GM18867 (cell line): ENCODE measurements around the gene BIRC7.

Experiments used
- ATAC-seq: cut with Tn5 transposase; IDR thresholded peaks from one replicate; pipeline ENCODE4 v1.9.1; 2021; ENCODE audit warnings: mild to moderate bottlenecking, moderate library complexity; ENCODE audit not compliant: unreplicated experiment

Gene BIRC7

GRCh38 chr20:63224412-63225081 lies 11.2 kb upstream of the BIRC7 start:
- no peak for ATAC-seq

- no peak for ATAC-seq
Measured at GRCh38 chr20:63225082-63225454, 10.6 kb upstream of the BIRC7 start.

DNA sequence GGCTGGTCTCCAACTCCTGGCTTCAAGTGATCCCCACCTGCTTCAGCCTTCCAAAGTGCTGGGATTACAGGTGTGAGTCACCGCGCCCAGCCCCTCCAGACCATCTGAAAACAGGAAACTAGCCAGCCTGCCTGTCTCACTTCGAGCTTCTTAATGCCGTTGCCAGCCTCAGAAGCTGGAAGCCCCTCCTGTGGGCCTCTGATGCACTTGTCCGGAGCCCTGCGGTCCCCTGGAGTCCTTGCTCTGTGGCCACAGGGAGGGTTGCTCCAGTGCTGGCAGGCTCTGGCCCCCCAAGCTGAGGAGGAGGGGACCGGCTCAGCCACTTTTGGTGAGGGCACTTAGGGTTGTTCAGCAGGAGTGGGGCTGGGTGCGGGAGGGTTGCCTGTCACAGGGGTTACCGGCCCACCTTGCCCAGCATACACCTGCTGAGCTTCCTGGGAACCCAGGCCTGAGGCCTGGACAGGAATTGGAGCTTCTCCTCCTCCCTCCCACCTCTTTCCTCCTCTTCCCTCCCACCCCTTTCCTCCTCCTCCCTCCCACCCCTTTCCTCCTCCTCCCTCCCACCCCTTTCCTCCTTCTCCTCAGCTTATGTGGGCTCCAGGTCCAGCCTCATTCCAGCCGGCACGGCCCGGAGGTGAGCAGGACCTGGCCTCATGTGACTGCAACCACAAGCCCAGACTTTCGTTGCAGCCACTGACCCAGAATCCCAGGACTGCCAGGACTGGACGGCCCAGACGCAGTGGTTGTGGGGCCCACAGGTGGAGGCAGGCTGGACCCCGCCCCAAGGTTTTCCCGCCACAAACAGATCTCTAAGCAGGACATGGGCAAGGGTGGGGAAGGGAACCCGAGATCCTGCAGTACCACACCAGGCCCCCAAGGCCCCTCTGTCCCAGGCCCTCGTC lies 9.4 kb upstream of the BIRC7 start:
- no peak for ATAC-seq

DNA sequence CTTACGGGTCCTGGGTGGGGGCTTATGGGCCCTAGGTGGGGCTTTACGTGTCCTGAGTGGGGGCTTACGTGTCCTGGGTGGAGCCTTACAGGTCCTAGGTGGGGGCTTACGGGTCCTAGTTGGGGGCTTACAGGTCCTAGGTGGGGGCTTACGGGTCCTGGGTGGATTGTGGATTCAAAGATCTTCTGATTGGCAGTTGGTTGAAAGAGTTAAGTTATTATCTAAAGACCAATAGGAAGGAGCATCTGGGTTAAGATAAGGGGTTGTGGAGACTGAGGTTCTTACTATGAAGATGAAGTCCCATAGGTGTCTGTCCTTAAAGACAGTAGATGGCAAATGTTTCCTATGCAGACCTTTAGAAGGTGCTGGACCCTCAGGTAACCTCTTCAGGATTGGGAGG lies 8.4 kb upstream of the BIRC7 start:
- ATAC-seq = no peak

GRCh38 chr20:63228806-63229205 lies 6.9 kb upstream of the BIRC7 start:
- ATAC-seq = no peak

GRCh38 chr20:63230800-63231268 lies 4.9 kb upstream of the BIRC7 start:
- no peak for ATAC-seq

- ATAC-seq = no peak
Measured at GRCh38 chr20:63232235-63233060, 3.3 kb upstream of the BIRC7 start.

DNA sequence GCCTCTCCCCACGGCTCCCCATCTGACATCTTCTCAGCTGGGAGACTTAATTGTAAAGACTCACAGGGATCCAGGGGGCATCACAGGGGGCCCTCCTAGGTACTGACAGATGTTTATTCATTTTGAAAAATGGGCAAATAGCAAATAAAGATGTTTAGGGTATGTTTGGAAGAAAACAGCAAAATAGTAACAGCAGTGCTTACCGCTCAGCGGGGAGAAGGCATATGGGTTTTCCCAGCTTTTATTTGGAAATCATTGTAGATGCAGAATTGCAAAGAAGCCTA lies 2.7 kb upstream of the BIRC7 start:
- no peak for ATAC-seq

DNA sequence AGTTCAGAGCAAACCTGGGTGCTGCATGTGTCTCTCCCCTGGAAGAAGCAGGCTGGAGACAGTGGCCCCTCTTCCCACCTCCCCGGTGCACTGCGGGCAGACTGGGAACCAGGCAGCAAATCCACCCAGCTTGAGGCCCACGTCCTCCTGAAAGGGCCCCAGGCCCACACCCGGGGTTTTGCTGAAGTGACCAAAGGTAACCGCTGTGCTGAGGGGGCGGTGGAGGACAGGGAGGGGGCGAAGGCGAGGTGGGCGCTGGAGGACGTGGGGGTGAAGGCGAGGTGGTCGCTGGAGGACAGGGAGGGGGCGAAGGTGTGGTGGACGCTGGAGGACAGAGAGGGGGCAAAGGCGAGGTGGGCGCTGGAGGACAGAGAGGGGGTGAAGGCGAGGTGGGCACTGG lies 1.8 kb upstream of the BIRC7 start:
- ATAC-seq = no peak

GRCh38 chr20:63234693-63235398 lies 859 bp upstream of the BIRC7 start:
- ATAC-seq = no peak

- ATAC-seq = no peak
Measured at GRCh38 chr20:63236116-63236837, 572 bp downstream of the BIRC7 start.

DNA sequence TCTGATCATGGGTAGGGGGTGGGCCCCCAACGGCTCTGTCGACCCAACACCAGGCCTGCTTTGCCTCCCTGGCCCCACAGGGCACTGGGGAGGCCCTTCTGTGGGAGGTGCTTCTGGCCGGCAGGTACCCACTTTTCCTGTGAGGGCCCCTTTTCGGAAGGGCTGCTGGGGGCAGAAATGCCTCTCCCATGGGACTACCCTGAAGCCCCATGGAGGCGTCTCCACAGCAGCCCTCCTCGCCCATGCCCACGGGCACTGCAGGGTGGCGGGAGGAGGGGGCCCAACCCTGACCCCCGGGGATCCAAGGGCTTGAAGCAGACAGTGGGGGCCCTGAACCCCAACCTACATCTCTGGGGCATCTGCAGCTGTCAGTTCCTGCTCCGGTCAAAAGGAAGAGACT lies 2.3 kb downstream of the BIRC7 start:
- ATAC-seq = no peak

DNA sequence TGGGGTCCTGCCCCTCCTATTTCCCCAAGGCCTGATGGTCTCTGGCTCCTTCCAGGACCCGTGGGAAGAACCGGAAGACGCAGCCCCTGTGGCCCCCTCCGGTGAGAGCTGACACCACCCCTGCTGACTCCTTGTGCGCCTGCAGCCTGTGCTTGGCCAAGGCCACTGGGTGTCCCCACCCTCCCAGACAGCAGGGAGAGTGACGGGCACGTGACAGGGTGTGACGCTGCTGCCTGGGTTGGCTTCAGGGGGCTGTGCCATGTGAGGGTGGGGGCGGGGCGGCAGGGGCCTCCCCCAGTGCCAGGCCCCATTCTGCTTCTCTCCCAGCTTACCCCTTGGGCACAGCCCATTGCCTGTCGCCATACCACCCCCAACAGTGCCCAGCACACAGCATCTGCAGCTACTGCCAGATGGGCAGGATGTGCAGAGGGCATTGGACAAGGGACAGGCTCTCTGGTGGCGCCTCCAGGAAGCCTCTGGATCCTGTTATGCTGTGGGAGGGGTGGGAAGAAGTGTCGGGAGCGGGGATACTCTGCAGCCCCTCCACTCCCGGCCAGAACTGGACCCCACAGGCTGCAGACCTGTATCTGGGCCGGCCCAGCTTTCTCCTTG lies 2.9 kb downstream of the BIRC7 start:
- no peak for ATAC-seq

GRCh38 chr20:63239431-63239830 lies 3.7 kb downstream of the BIRC7 start:
- no peak for ATAC-seq

- ATAC-seq = no peak
Measured at GRCh38 chr20:63240004-63240403, 4.3 kb downstream of the BIRC7 start.

DNA sequence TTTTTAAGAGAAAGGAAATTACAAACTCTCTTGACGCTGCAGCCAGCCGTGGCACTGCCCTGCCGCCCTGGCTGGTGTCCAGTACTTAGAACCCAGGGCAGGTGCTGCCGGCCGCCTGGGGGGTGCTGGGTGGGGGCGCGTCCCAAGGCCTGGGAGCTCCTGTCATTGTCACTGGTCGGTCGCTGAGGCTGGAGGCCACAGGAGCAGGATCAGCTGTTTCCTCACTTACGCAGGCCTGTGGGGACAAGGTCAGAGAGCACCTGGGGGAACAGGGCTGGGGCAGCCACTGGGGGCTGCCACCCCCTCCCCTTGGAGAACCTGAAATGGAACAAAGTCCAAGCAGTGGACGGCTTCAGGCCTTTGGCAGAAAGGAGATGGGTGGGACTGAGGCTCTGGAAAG lies 5.6 kb downstream of the BIRC7 start:
- ATAC-seq = no peak

DNA sequence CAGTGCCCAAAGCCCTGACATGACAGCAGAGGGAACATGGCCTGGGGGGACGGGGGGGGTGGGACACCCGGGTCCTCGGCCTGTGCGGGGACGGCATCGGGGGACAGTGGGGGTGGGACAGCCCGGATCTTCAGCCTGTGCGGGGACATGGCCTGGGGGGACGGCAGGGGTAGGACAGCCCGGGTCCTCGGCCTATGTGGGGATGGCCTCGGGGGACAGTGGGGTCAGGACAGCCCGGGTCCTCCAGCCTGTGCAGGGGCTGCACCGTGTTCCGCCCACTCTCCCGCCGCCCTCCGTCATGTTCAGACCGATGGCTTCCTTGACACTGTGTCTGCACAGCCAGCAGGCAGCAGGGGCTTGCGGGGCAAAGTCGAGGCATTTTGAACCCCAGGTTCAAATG lies 7.0 kb downstream of the BIRC7 start:
- no peak for ATAC-seq

- no peak for ATAC-seq
Measured at GRCh38 chr20:63243604-63244247, 8.0 kb downstream of the BIRC7 start.

GRCh38 chr20:63244468-63244867 lies 8.8 kb downstream of the BIRC7 start:
- ATAC-seq = no peak
